H1 (cell line): ENCODE results near the gene GRIFIN. TPM values are rescaled to one million over a fixed set of nuclear protein-coding genes. Genes with fewer than 3 reads are reported as not detected.

Experiments
- CTCF ChIA-PET: fragments of 300-600 bp; sonication (Branson Sonifier 250); formaldehyde crosslinking; loops from one replicate; lab custom pipeline; 2021; ENCODE audit not compliant: partially characterized antibody; lab: Charles Lee
- POLR2A ChIA-PET: fragments of 300-600 bp; sonication (Branson Sonifier 250); formaldehyde crosslinking; loops from one replicate; lab custom pipeline; 2021; ENCODE audit warnings: inconsistent platforms; ENCODE audit not compliant: partially characterized antibody; lab: Charles Lee
- DNase-seq, 2 experiments: peaks; one replicate each; pipeline versions ENCODE4 v3.0.0 to v3.0.0-alpha.2; 2010 to 2022; ENCODE audit warnings: low spot score in 2 of 2, low read depth in 1 of 2, mixed read lengths in 1 of 2
- FAIRE-seq: peaks from 2 replicates; lab custom pipeline; 2011; peaks lifted over from hg19 to GRCh38; lab: Jason Lieb, UNC
- H2AFZ ChIP-seq: 2 replicates; pipeline ENCODE4 v1.8.1; 2012; ENCODE audit warnings: low read length, inconsistent platforms
- H2AK5ac ChIP-seq: 2 replicates; pipeline ENCODE4 v1.6.1; 2013; ENCODE audit warnings: low read depth, low read length
- H2BK120ac ChIP-seq: replicated peaks from 2 replicates; pipeline ENCODE3; 2013; ENCODE audit warnings: low read depth, low read length, inconsistent platforms
- H2BK12ac ChIP-seq: 2 replicates; pipeline ENCODE4 v1.6.1; 2013; ENCODE audit warnings: low read depth, low read length
- H2BK15ac ChIP-seq: 2 replicates; pipeline ENCODE4 v1.6.1; 2013; ENCODE audit warnings: low read length
- H2BK20ac ChIP-seq: 2 replicates; pipeline ENCODE4 v1.6.1; 2013; ENCODE audit warnings: low read length
- H2BK5ac ChIP-seq: 2 replicates; pipeline ENCODE4 v1.6.1; 2013; ENCODE audit warnings: low read depth, low read length
- H3K14ac ChIP-seq: 2 replicates; pipeline ENCODE4 v1.6.1; 2013; ENCODE audit warnings: inconsistent platforms; ENCODE audit not compliant: insufficient read length
- H3K18ac ChIP-seq: 2 replicates; pipeline ENCODE4 v1.6.1; 2013; ENCODE audit warnings: low read length; ENCODE audit errors: extremely low read depth
- H3K23ac ChIP-seq: 2 replicates; pipeline ENCODE4 v1.6.1; 2013; ENCODE audit warnings: inconsistent platforms; ENCODE audit not compliant: insufficient read length
- H3K23me2 ChIP-seq: 2 replicates; pipeline ENCODE4 v1.6.1; 2013; ENCODE audit warnings: low read depth, low read length
- H3K27ac ChIP-seq: 2 replicates; pipeline ENCODE4 v1.6.1; 2011; ENCODE audit warnings: low read depth, low read length, inconsistent platforms
- H3K27me3 ChIP-seq, 4 experiments: replicated peaks in 1 of 4; 1 replicate in 1 of 4; 2 replicates in 3 of 4; pipeline versions ENCODE4 v1.6.1 to v1.8.1; 2011 to 2013; ENCODE audit warnings: low read length in 3 of 4, mild to moderate bottlenecking in 3 of 4, inconsistent platforms in 2 of 4, mixed read lengths in 2 of 4, moderate library complexity in 1 of 4; ENCODE audit not compliant: control insufficient read depth in 3 of 4, insufficient read depth in 3 of 4; ENCODE audit errors: extremely low read depth in 1 of 4
- H3K36me3 ChIP-seq, 4 experiments: 2 replicates each; pipeline versions ENCODE4 v1.6.1 to v1.8.1; 2011 to 2013; ENCODE audit warnings: mild to moderate bottlenecking in 4 of 4, low read length in 3 of 4, moderate library complexity in 2 of 4, control low read depth in 1 of 4, inconsistent platforms in 1 of 4; ENCODE audit not compliant: insufficient read depth in 4 of 4, control insufficient read depth in 2 of 4
- H3K4ac ChIP-seq: replicated peaks from 2 replicates; pipeline ENCODE3; 2013; ENCODE audit warnings: low read length, low read depth, mixed read lengths, inconsistent platforms; ENCODE audit not compliant: insufficient read length
- H3K4me1 ChIP-seq, 4 experiments: replicated peaks in 1 of 4; 1 replicate in 1 of 4; 2 replicates in 3 of 4; pipeline versions ENCODE4 v1.6.1 to v1.8.1; 2011 to 2013; ENCODE audit warnings: low read length in 3 of 4, inconsistent platforms in 2 of 4, mixed read lengths in 1 of 4; ENCODE audit not compliant: insufficient read depth in 4 of 4, control insufficient read depth in 3 of 4
- H3K4me2 ChIP-seq, 2 experiments: 2 replicates each; pipeline versions ENCODE4 v1.6.1 to v1.8.1; 2011 to 2013; ENCODE audit warnings: low read depth in 2 of 2, low read length in 2 of 2, control low read depth in 1 of 2, inconsistent platforms in 1 of 2, mild to moderate bottlenecking in 1 of 2; ENCODE audit not compliant: insufficient read depth in 1 of 2
- H3K4me3 ChIP-seq, 4 experiments: fragments of 200-600, 300-600 bp in 1 of 4; sonication (generic), shearing (Covaris generic), sonication (Bioruptor Twin) in 1 of 4; 2 replicates each; pipeline versions ENCODE4 v1.5.1 to v1.8.1; 2011 to 2016; ENCODE audit warnings: low read length in 4 of 4, low read depth in 3 of 4, control low read depth in 2 of 4, inconsistent platforms in 2 of 4, mild to moderate bottlenecking in 2 of 4, mixed read lengths in 1 of 4, moderate library complexity in 1 of 4; ENCODE audit not compliant: insufficient read depth in 2 of 4; ENCODE audit errors: extremely low read depth in 1 of 4
- H3K56ac ChIP-seq: replicated peaks from 2 replicates; pipeline ENCODE3; 2013; ENCODE audit warnings: low read depth, mild to moderate bottlenecking, mixed read lengths, low read length, inconsistent platforms; ENCODE audit not compliant: insufficient read length
- H3K79me1 ChIP-seq: 2 replicates; pipeline ENCODE4 v1.6.1; 2013; ENCODE audit warnings: low read depth, low read length, control low read depth
- H3K79me2 ChIP-seq, 2 experiments: 2 replicates each; pipeline versions ENCODE4 v1.6.1 to v1.8.1; 2012 to 2013; ENCODE audit warnings: low read length in 2 of 2, mild to moderate bottlenecking in 2 of 2, inconsistent platforms in 1 of 2; ENCODE audit not compliant: insufficient read depth in 2 of 2, control insufficient read depth in 1 of 2
- H3K9ac ChIP-seq, 4 experiments: replicated peaks in 1 of 4; 1 replicate in 1 of 4; 2 replicates in 3 of 4; pipeline versions ENCODE4 v1.6.1 to v1.8.1; 2011 to 2013; ENCODE audit warnings: low read depth in 3 of 4, low read length in 3 of 4, control low read depth in 2 of 4, mild to moderate bottlenecking in 2 of 4, moderate library complexity in 2 of 4, inconsistent platforms in 1 of 4; ENCODE audit errors: extremely low read depth in 1 of 4
- H3K9me3 ChIP-seq, 2 experiments: 2 replicates each; pipeline versions ENCODE4 v1.6.1 to v1.8.1; 2012 to 2013; ENCODE audit warnings: mild to moderate bottlenecking in 2 of 2, moderate library complexity in 2 of 2, control low read depth in 1 of 2, inconsistent platforms in 1 of 2, low read depth in 1 of 2, low read length in 1 of 2, mixed read lengths in 1 of 2; ENCODE audit not compliant: insufficient read depth in 2 of 2
- H4K20me1 ChIP-seq, 2 experiments: replicated peaks in 1 of 2; 2 replicates each; pipeline versions ENCODE3 to v1.8.1; 2011 to 2013; ENCODE audit warnings: inconsistent platforms in 2 of 2, low read length in 2 of 2, mild to moderate bottlenecking in 1 of 2; ENCODE audit not compliant: insufficient read depth in 2 of 2, control insufficient read depth in 1 of 2
- H4K5ac ChIP-seq: 2 replicates; pipeline ENCODE4 v1.6.1; 2013; ENCODE audit warnings: low read length, low read depth, mixed read lengths, inconsistent platforms; ENCODE audit not compliant: insufficient read length
- H4K8ac ChIP-seq: 2 replicates; pipeline ENCODE4 v1.8.0; 2013; ENCODE audit warnings: mild to moderate bottlenecking, moderate library complexity, low read length, inconsistent platforms; ENCODE audit not compliant: insufficient read depth; ENCODE audit errors: extremely low read depth
- H4K91ac ChIP-seq: replicated peaks from 2 replicates; pipeline ENCODE3; 2013; ENCODE audit warnings: low read length, mixed read lengths, inconsistent platforms; ENCODE audit not compliant: insufficient read length
- BCL11A ChIP-seq, 2 experiments: IDR thresholded peaks; one replicate each; pipeline ENCODE4 v1.6.1; 2011; ENCODE audit warnings: low read depth in 2 of 2, low read length in 2 of 2, mild to moderate bottlenecking in 2 of 2
- CREB1 ChIP-seq: IDR thresholded peaks from 2 replicates; pipeline ENCODE4 v1.6.1; 2012; ENCODE audit warnings: inconsistent platforms
- RXRA ChIP-seq: IDR thresholded peaks from 2 replicates; pipeline ENCODE4 v1.6.1; 2011; ENCODE audit warnings: low read depth, mild to moderate bottlenecking, low read length, moderate library complexity; ENCODE audit not compliant: insufficient read depth
- WGBS, 2 experiments: shearing (Covaris generic) in 1 of 2; methylation state at CpG; one replicate each; pipeline versions ENCODE4 v1.1.6 to v1.1.7; 2013 to 2015; ENCODE audit warnings: low lambda C conversion rate in 2 of 2, mixed read lengths in 2 of 2, inconsistent platforms in 1 of 2, low coverage in 1 of 2, missing lambda C conversion rate in 1 of 2; ENCODE audit not compliant: insufficient replicate concordance in 2 of 2, insufficient coverage in 1 of 2, insufficient read length in 1 of 2; ENCODE audit errors: extremely low coverage in 1 of 2, missing lambda C conversion rate in 1 of 2; 5-methylcytosine and 5-hydroxymethylcytosine counted together
- polyA plus RNA-seq, 7 experiments: library from polyadenylated mRNA; depleted of rRNA in 3 of 7; stranded (reverse) in 5 of 7; unstranded in 2 of 7; fragments of >200 nt in 5 of 7; fragments of 200-250 nt in 2 of 7; gene quantifications; 1 replicate in 5 of 7; 2 replicates in 1 of 7; 4 replicates in 1 of 7; pipeline versions ENCODE4 v1.2.1 to v1.2.3, GENCODE V29; 2011 to 2013; ENCODE audit warnings: missing spikeins in 2 of 7, mixed read lengths in 2 of 7
- total RNA-seq: library from RNA; stranded (reverse); fragmentation: NEBNext Ultra II Directional; extraction: Animal tissue kit (Norgen Biotek cat#: 25700); gene quantifications from 2 replicates; pipeline ENCODE4 v1.2.1, GENCODE V29; 2021

The GRIFIN gene
- total and polyA plus RNA-seq, 2 of the 8 experiments (the other 6 are each of a cell fraction or from before 2014, with no cell fraction given), result not detected

DNA sequence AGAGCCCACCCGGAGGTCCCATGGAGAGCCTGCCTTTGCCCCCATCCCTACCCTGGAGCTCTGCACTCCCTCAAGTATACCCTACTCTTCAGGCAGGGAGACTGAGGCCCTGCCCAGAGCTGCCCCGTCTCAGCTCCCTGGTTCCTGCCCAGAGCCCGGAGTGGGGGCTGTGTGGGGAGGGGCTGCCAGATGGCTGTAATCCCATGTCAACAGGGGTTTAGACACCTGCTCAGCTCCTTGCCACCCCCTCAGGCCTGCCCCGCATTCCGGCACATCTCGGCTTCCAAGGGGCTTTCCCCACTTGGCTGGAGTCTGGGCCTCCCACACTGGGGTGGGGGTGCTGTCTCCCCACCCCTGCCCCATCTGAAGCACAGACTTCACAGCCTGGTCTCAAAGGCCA is 22.5 kb upstream of the GRIFIN start:
- Histone ChIP-seq H2BK20ac (0 out of 2 replicates have a peak overlapping the region, but pooled peaks have one; percentile 98), H3K18ac (peak overlapping the region; percentile 99; the same call in 1 of the 2 replicates), H4K8ac (no peak overlapping the region), H4K5ac (peak overlapping the region; percentile 36), H2BK120ac (peak overlapping the region; percentile 97), H3K79me1 (no peaks in the 10 kb centered on the region; the same call in 1 of the 2 replicates), H3K56ac (no peak overlapping the region), H2BK5ac (peak overlapping the region; percentile 89), H2BK12ac (peak overlapping the region; percentile 99; the same call in 1 of the 2 replicates), H4K20me1 (no peaks in the 10 kb centered on the region), H3K36me3 (no peaks in the 10 kb centered on the region), H3K27me3 (no peaks in the 10 kb centered on the region), H3K79me2 (no peaks in the 10 kb centered on the region), H3K23me2 (no peaks in the 10 kb centered on the region), H2BK15ac (no peak overlapping the region), H3K9me3 (no peaks in the 10 kb centered on the region), H3K4me2 (no peak overlapping the region), H3K4me1 (peaks cover 0 to 51% (median 37%) of the 10 kb centered on the region in 4 experiments; a peak in 6 of 7 replicates), H2AFZ (no peak overlapping the region), H3K14ac (no peak overlapping the region), H3K9ac (no peak overlapping the region), H3K4me3 (no peak overlapping the region), H3K4ac (peak overlapping the region; percentile 44), H3K23ac (no peak overlapping the region), H2AK5ac (0 out of 2 replicates have a peak overlapping the region, but pooled peaks have one; percentile 75), H4K91ac (peak overlapping the region; percentile 98), H3K27ac (peak overlapping the region; percentile 82; the same call in 1 of the 2 replicates)
- DNase-seq (no peak), FAIRE-seq (no peak)
- ChIA-PET CTCF (interaction anchor here (0.6 to 8.5 kb wide), 16 partner anchors 9 to 217 kb away, joined by 3 to 67 read pairs (median 3); no protein-coding TSS in a partner anchor), POLR2A (interaction anchor here (0.9 to 3.1 kb wide), 8 partner anchors 11 to 86 kb away, joined by 3 to 19 read pairs (median 3); no protein-coding TSS in a partner anchor)
- 72% methylated on average over 6 of the region's 6 CpGs; no CpG with 5 or more reads in 1 of the 2 experiments for WGBS, 2 experiments
- TF ChIP-seq CREB1 (no peak), RXRA (no peak), BCL11A (IDR thresholded peaks at IDR 0.05; ENCODE audit: low read depth in 2 of 2, low read length in 2 of 2) (no peak)
